PC-9 (cell line): ENCODE data around the gene HOXC6. TPM values are rescaled to one million over a fixed set of nuclear protein-coding genes. Genes with fewer than 3 reads are reported as not detected.

Experiments
- BruUV-seq: library from RNA; stranded (reverse); fragments of 400-500 nt; replicated peaks from 2 replicates; lab custom pipeline; 2021; lab: Mats Ljungman, UMichigan
- CTCF ChIA-PET: fragments of 300-600 bp; sonication (Branson Sonifier 250); formaldehyde crosslinking; loops from one replicate; lab custom pipeline; 2022; ENCODE audit warnings: antibody characterized with exemption; lab: Charles Lee
- POLR2A ChIA-PET: fragments of 300-600 bp; sonication (Branson Sonifier 250); formaldehyde crosslinking; loops from one replicate; lab custom pipeline; 2022; ENCODE audit warnings: antibody characterized with exemption; ENCODE audit not compliant: unreplicated experiment; lab: Charles Lee
- DNase-seq, 2 experiments: peaks; one replicate each; pipeline versions ENCODE4 v3.0.0 to v3.0.0-alpha.2; 2015 to 2022; ENCODE audit warnings: mixed read lengths in 1 of 2
- H2AFZ ChIP-seq: fragments of 200-600 bp; sonication (generic); 2 replicates; pipeline ENCODE4 v1.8.1; 2017; ENCODE audit warnings: antibody characterized with exemption
- H3F3A ChIP-seq: fragments of 200-600 bp; sonication (generic); 2 replicates; pipeline ENCODE4 v1.8.1; 2017; ENCODE audit warnings: antibody characterized with exemption, mild to moderate bottlenecking, low read depth; ENCODE audit not compliant: insufficient read depth
- H3K27ac ChIP-seq: fragments of 200-600 bp; sonication (generic); 2 replicates; pipeline ENCODE4 v1.6.1; 2016; ENCODE audit warnings: mixed run types
- H3K27me3 ChIP-seq: fragments of 200-600 bp; sonication (generic); 2 replicates; pipeline ENCODE4 v1.6.1; 2016; ENCODE audit warnings: low read depth, mixed run types; ENCODE audit not compliant: insufficient read depth
- H3K36me3 ChIP-seq: fragments of 200-600 bp; sonication (generic); 2 replicates; pipeline ENCODE4 v1.6.1; 2016; ENCODE audit warnings: low read depth, mixed run types
- H3K4me1 ChIP-seq: fragments of 200-600 bp; sonication (generic); replicated peaks from 2 replicates; pipeline ENCODE4 v1.6.1; 2016; ENCODE audit warnings: mixed run types; ENCODE audit not compliant: insufficient read depth
- H3K4me2 ChIP-seq: fragments of 200-600 bp; sonication (generic); 2 replicates; pipeline ENCODE4 v1.6.1; 2017; ENCODE audit warnings: mixed run types
- H3K4me3 ChIP-seq: fragments of 200-600 bp; sonication (generic); 2 replicates; pipeline ENCODE4 v1.6.1; 2016; ENCODE audit warnings: mixed run types
- H3K79me2 ChIP-seq: fragments of 200-600 bp; sonication (generic); 2 replicates; pipeline ENCODE4 v1.6.1; 2017; ENCODE audit warnings: low read depth, mixed run types
- H3K9me2 ChIP-seq: fragments of 200-600 bp; sonication (generic); 2 replicates; pipeline ENCODE4 v1.8.1; 2017; ENCODE audit warnings: mild to moderate bottlenecking; ENCODE audit not compliant: insufficient read depth
- H3K9me3 ChIP-seq: fragments of 200-600 bp; sonication (generic); 2 replicates; pipeline ENCODE4 v1.8.1; 2016; ENCODE audit warnings: low read depth; ENCODE audit not compliant: insufficient read depth
- H4K20me1 ChIP-seq: fragments of 200-600 bp; sonication (generic); 2 replicates; pipeline ENCODE4 v1.8.1; 2017; ENCODE audit not compliant: insufficient read depth
- EZH2 ChIP-seq: fragments of 200-600 bp; sonication (generic); IDR thresholded peaks from 2 replicates; pipeline ENCODE4 v1.8.0; 2017; ENCODE audit warnings: antibody characterized with exemption, low read depth
- intact Hi-C: fragments of 100-400 bp; cut with micrococcal nuclease; formaldehyde crosslinking; loops from one replicate; pipeline ENCODE4 v1.10.0; 2022; ENCODE audit not compliant: unreplicated experiment
- total RNA-seq: library from RNA; stranded (reverse); gene quantifications from 2 replicates; pipeline ENCODE4 v1.2.3, GENCODE V29; 2021
- TF ChIP-seq, protein P1 (sequence below): fragments of 200-600 bp; sonication (generic); conservative IDR thresholded peaks from 2 replicates; pipeline ENCODE4 v1.6.1; 2017; ENCODE audit warnings: mixed run types, antibody characterized with exemption, mild to moderate bottlenecking, moderate library complexity

Gene HOXC6
- total RNA-seq, 1 experiment from 2014 or later: 4.1 TPM

DNA sequence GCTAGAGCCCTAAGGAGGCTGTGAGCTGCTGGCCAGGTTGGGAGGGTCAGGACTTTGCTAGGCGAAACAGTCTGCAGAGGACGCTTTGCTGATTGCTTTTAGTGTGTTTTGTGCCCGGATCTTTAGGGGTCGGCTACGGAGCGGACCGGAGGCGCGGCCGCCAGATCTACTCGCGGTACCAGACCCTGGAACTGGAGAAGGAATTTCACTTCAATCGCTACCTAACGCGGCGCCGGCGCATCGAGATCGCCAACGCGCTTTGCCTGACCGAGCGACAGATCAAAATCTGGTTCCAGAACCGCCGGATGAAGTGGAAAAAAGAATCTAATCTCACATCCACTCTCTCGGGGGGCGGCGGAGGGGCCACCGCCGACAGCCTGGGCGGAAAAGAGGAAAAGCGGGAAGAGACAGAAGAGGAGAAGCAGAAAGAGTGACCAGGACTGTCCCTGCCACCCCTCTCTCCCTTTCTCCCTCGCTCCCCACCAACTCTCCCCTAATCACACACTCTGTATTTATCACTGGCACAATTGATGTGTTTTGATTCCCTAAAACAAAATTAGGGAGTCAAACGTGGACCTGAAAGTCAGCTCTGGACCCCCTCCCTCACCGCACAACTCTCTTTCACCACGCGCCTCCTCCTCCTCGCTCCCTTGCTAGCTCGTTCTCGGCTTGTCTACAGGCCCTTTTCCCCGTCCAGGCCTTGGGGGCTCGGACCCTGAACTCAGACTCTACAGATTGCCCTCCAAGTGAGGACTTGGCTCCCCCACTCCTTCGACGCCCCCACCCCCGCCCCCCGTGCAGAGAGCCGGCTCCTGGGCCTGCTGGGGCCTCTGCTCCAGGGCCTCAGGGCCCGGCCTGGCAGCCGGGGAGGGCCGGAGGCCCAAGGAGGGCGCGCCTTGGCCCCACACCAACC is 1.5 kb downstream of the HOXC6 start:
- POLR2A ChIA-PET: no interaction called here

GRCh38 chr12:54030442-54030801 is 2.2 kb downstream of the HOXC6 start:
- Histone ChIP-seq H3K27me3 (no peaks in the 10 kb centered on the region), H3K4me3 (no peak overlapping the region), H3K36me3 (no peaks in the 10 kb centered on the region), H3K9me2 (no peaks in the 10 kb centered on the region), H3K4me1 (0 out of 2 replicates have a peak, but pooled peaks cover 5% of the 10 kb centered on the region), H2AFZ (no peak overlapping the region), H3K4me2 (no peak overlapping the region), H3F3A (no peaks in the 10 kb centered on the region), H4K20me1 (no peaks in the 10 kb centered on the region), H3K27ac (no peak overlapping the region), H3K9me3 (no peaks in the 10 kb centered on the region), H3K79me2 (no peaks in the 10 kb centered on the region)
- intact Hi-C loops: no loop called here
- no TSS peak for BruUV-seq
- DNase-seq: no peak
- ChIA-PET CTCF (interaction anchor here (0.6 kb wide), 1 partner anchor 13 kb away, joined by 13 read pairs; no protein-coding TSS in a partner anchor), POLR2A (no interaction called here)
- no peak for TF ChIP-seq EZH2
- TF ChIP-seq, protein P1, sequence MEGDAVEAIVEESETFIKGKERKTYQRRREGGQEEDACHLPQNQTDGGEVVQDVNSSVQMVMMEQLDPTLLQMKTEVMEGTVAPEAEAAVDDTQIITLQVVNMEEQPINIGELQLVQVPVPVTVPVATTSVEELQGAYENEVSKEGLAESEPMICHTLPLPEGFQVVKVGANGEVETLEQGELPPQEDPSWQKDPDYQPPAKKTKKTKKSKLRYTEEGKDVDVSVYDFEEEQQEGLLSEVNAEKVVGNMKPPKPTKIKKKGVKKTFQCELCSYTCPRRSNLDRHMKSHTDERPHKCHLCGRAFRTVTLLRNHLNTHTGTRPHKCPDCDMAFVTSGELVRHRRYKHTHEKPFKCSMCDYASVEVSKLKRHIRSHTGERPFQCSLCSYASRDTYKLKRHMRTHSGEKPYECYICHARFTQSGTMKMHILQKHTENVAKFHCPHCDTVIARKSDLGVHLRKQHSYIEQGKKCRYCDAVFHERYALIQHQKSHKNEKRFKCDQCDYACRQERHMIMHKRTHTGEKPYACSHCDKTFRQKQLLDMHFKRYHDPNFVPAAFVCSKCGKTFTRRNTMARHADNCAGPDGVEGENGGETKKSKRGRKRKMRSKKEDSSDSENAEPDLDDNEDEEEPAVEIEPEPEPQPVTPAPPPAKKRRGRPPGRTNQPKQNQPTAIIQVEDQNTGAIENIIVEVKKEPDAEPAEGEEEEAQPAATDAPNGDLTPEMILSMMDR: no peak

More for the DNA sequence above, 1.5 kb downstream of the HOXC6 start:
- no peaks in the 10 kb centered on the region for H3K79me2 ChIP-seq
- TF ChIP-seq, protein P1: no peak
- no peak for TF ChIP-seq EZH2
- H3K4me2 ChIP-seq: no peak overlapping the region
- no peaks in the 10 kb centered on the region for H3K9me2 ChIP-seq
- BruUV-seq: no TSS peak
- no peak for DNase-seq
- no peaks in the 10 kb centered on the region for H3K9me3 ChIP-seq
- 0 out of 2 replicates have a peak, but pooled peaks cover 5% of the 10 kb centered on the region for H3K4me1 ChIP-seq
- intact Hi-C loops: no loop called here
- H3F3A ChIP-seq: no peaks in the 10 kb centered on the region
- CTCF ChIA-PET: no interaction called here
- no peak overlapping the region for H3K27ac ChIP-seq
- H4K20me1 ChIP-seq: no peaks in the 10 kb centered on the region
- no peaks in the 10 kb centered on the region for H3K27me3 ChIP-seq
- H2AFZ ChIP-seq: no peak overlapping the region
- no peaks in the 10 kb centered on the region for H3K36me3 ChIP-seq
- no peak overlapping the region for H3K4me3 ChIP-seq

- intact Hi-C loops: no loop called here
- Histone ChIP-seq H3K9me2 (no peaks in the 10 kb centered on the region), H3K36me3 (no peaks in the 10 kb centered on the region), H2AFZ (no peak overlapping the region), H3K4me2 (no peak overlapping the region), H3K9me3 (no peaks in the 10 kb centered on the region), H3F3A (no peaks in the 10 kb centered on the region), H3K4me1 (0 out of 2 replicates have a peak, but pooled peaks cover 5% of the 10 kb centered on the region), H4K20me1 (no peaks in the 10 kb centered on the region), H3K79me2 (no peaks in the 10 kb centered on the region), H3K27ac (no peak overlapping the region), H3K27me3 (no peaks in the 10 kb centered on the region), H3K4me3 (no peak overlapping the region)
- no peak for DNase-seq
- no TSS peak for BruUV-seq
- no peak for TF ChIP-seq EZH2
- TF ChIP-seq, protein P1: no peak
- CTCF ChIA-PET: interaction anchor here (0.6 to 2.5 kb wide), 3 partner anchors 13 to 161 kb away, joined by 11 to 32 read pairs (median 13); partner anchors contain the start of gene SMUG1
- POLR2A ChIA-PET: no interaction called here
Observed at GRCh38 chr12:54030889-54031471, 2.7 kb downstream of the HOXC6 start.
